PC-3 (cell line): ENCODE measurements around the gene CHST8. TPM values are rescaled to one million over a fixed set of nuclear protein-coding genes. Genes with fewer than 3 reads are reported as not detected.

Experiments
- ATAC-seq: fragments of 200-7000 bp; cut with Tn5 transposase; 2 replicates; pipeline ENCODE4 v1.9.1; 2020; ENCODE audit warnings: mild to moderate bottlenecking, moderate library complexity
- BruUV-seq: library from RNA; stranded (reverse); fragments of 400-500 nt; replicated peaks from 2 replicates; lab custom pipeline; 2021; lab: Mats Ljungman, UMichigan
- CTCF ChIA-PET: fragments of 300-600 bp; sonication (Branson Sonifier 250); formaldehyde crosslinking; loops from one replicate; lab custom pipeline; 2022; ENCODE audit warnings: antibody characterized with exemption; lab: Charles Lee
- POLR2A ChIA-PET: fragments of 300-600 bp; sonication (Branson Sonifier 250); formaldehyde crosslinking; loops from one replicate; lab custom pipeline; 2022; ENCODE audit warnings: antibody characterized with exemption; ENCODE audit not compliant: unreplicated experiment; lab: Charles Lee
- DNase-seq: peaks from one replicate; pipeline ENCODE4 v3.0.0-alpha.2; 2015
- H2AFZ ChIP-seq: fragments of 300-600 bp; sonication (generic); 2 replicates; pipeline ENCODE4 v1.6.0; 2016; ENCODE audit warnings: antibody characterized with exemption, low read length
- H3F3A ChIP-seq: fragments of 300-600 bp; sonication (generic); one replicate; pipeline ENCODE4 v1.6.0; 2017; ENCODE audit warnings: antibody characterized with exemption, low read length, control low read depth, mild to moderate bottlenecking; ENCODE audit not compliant: unreplicated experiment
- H3K27ac ChIP-seq: fragments of 300-600 bp; sonication (generic); 2 replicates; pipeline ENCODE4 v1.5.1; 2016; ENCODE audit warnings: mild to moderate bottlenecking, low read length
- H3K27me3 ChIP-seq: fragments of 300-600 bp; sonication (generic); 2 replicates; pipeline ENCODE4 v1.6.1; 2016; ENCODE audit warnings: low read length, mixed read lengths
- H3K36me3 ChIP-seq: fragments of 300-600 bp; sonication (generic); 2 replicates; pipeline ENCODE4 v1.6.1; 2016; ENCODE audit warnings: low read depth, mixed run types, low read length, mixed read lengths
- H3K4me1 ChIP-seq: fragments of 300-600 bp; sonication (generic); 2 replicates; pipeline ENCODE4 v1.5.1; 2016; ENCODE audit warnings: low read length; ENCODE audit not compliant: insufficient read depth
- H3K4me2 ChIP-seq: fragments of 300-600 bp; sonication (generic); 2 replicates; pipeline ENCODE4 v1.6.0; 2016; ENCODE audit warnings: low read length
- H3K4me3 ChIP-seq: fragments of 300-600 bp; sonication (generic); 2 replicates; pipeline ENCODE4 v1.5.1; 2016; ENCODE audit warnings: mild to moderate bottlenecking, low read length, mixed read lengths
- H3K79me2 ChIP-seq: fragments of 300-600 bp; sonication (generic); 2 replicates; pipeline ENCODE4 v1.6.1; 2017; ENCODE audit warnings: low read length, mixed read lengths
- H3K9ac ChIP-seq: fragments of 300-600 bp; sonication (generic); 2 replicates; pipeline ENCODE4 v1.6.0; 2016; ENCODE audit warnings: mild to moderate bottlenecking, low read length
- H3K9me2 ChIP-seq: fragments of 300-600 bp; sonication (generic); replicated peaks from 2 replicates; pipeline ENCODE4 v1.6.1; 2016; ENCODE audit warnings: mixed run types, low read length, mixed read lengths
- H3K9me3 ChIP-seq: fragments of 300-600 bp; sonication (generic); 2 replicates; pipeline ENCODE4 v1.6.1; 2016; ENCODE audit warnings: low read length, mixed read lengths
- H4K20me1 ChIP-seq: fragments of 300-600 bp; sonication (generic); 2 replicates; pipeline ENCODE4 v1.6.1; 2016; ENCODE audit warnings: low read length, mixed read lengths
- CTCF ChIP-seq: fragments of 300-600 bp; sonication (generic); conservative IDR thresholded peaks from 2 replicates; pipeline ENCODE4 v1.5.1; 2017; ENCODE audit warnings: antibody characterized with exemption, low read depth, mild to moderate bottlenecking, low read length
- EZH2 ChIP-seq: fragments of 300-600 bp; sonication (generic); IDR thresholded peaks from one replicate; pipeline ENCODE4 v1.6.1; 2017; ENCODE audit warnings: antibody characterized with exemption, mild to moderate bottlenecking, low read length; ENCODE audit not compliant: unreplicated experiment
- EZH2phosphoT487 ChIP-seq: fragments of 300-600 bp; sonication (generic); IDR thresholded peaks from 2 replicates; pipeline ENCODE4 v1.6.1; 2018; ENCODE audit warnings: mild to moderate bottlenecking, antibody characterized with exemption, low read length, borderline replicate concordance
- intact Hi-C: fragments of 100-400 bp; cut with micrococcal nuclease; formaldehyde crosslinking; loops from 2 replicates; pipeline ENCODE4 v1.9.0; 2023
- total RNA-seq: library from RNA; depleted of rRNA; stranded (reverse); fragments of >200 nt; gene quantifications from 2 replicates; pipeline ENCODE4 v1.2.3, GENCODE V29; 2014

CHST8 gene
- total RNA-seq, 1 experiment from 2014 or later, result 0.36 TPM

GRCh38 chr19:33719366-33720154 lies 97.8 kb downstream of the CHST8 start:
- CTCF ChIA-PET, result no interaction called here
- H3K79me2 ChIP-seq, result no peaks in the 10 kb centered on the region
- H3K27me3 ChIP-seq, result no peaks in the 10 kb centered on the region
- H3K9me2 ChIP-seq, result no peaks in the 10 kb centered on the region
- H3K9ac ChIP-seq, result no peak overlapping the region
- DNase-seq, result no peak
- H4K20me1 ChIP-seq, result no peaks in the 10 kb centered on the region
- POLR2A ChIA-PET, result no interaction called here
- no peak overlapping the region for H3K4me2 ChIP-seq
- TF ChIP-seq EZH2phosphoT487 (no peak), CTCF (no peak), EZH2 (no peak)
- no peak for ATAC-seq
- H3K27ac ChIP-seq, result no peak overlapping the region
- H2AFZ ChIP-seq, result no peak overlapping the region
- H3K4me1 ChIP-seq, result no peaks in the 10 kb centered on the region
- BruUV-seq, result no TSS peak
- H3F3A ChIP-seq, result no peaks in the 10 kb centered on the region
- H3K36me3 ChIP-seq, result no peaks in the 10 kb centered on the region
- no peaks in the 10 kb centered on the region for H3K9me3 ChIP-seq
- intact Hi-C loops, result no loop called here
- H3K4me3 ChIP-seq, result no peak overlapping the region

- Histone ChIP-seq H3K79me2 (no peaks in the 10 kb centered on the region), H3K9me3 (no peaks in the 10 kb centered on the region), H3F3A (no peaks in the 10 kb centered on the region), H3K27me3 (no peaks in the 10 kb centered on the region), H4K20me1 (no peaks in the 10 kb centered on the region), H3K4me3 (no peak overlapping the region), H3K4me1 (no peaks in the 10 kb centered on the region), H3K9me2 (no peaks in the 10 kb centered on the region), H3K36me3 (no peaks in the 10 kb centered on the region), H3K9ac (no peak overlapping the region), H3K27ac (no peak overlapping the region), H3K4me2 (no peak overlapping the region), H2AFZ (no peak overlapping the region)
- TF ChIP-seq EZH2, result no peak
- no peak for TF ChIP-seq EZH2phosphoT487
- TF ChIP-seq CTCF, result no peak
- BruUV-seq, result no TSS peak
- no peak for ATAC-seq
- intact Hi-C loops, result no loop called here
- no peak for DNase-seq
- CTCF ChIA-PET, result no interaction called here
- POLR2A ChIA-PET, result no interaction called here
These were observed 98.4 kb downstream of the CHST8 start for GRCh38 chr19:33720155-33720493.
